HUDEP-2 (cell line): Measurements from ENCODE around the gene CRYBG3.

Experiments used
- DNase-seq, 76 experiments: peaks; one replicate each; lab custom pipeline; 2025; ENCODE audit not compliant: unreplicated experiment in 76 of 76; lab: John Stamatoyannopoulos, UW

The CRYBG3 gene

DNA sequence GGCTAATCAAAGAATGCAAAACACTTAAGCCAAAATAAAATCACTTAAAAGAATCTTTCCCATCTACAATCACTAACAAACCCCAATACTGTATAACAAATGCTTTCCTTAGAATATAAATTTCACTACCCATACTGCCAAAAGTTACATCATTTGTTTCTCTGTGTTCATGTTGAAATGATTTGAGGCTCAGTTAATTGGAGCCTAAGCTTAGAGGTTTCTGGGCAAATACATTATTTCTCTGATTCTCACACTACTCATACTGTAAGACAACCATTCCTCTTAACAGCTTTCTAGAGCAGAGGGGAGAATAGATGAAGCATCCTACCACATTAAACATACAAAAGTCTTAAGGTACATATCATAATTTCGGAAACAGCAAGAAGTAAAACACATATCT is 148.3 kb downstream of the CRYBG3 start:
- DNase-seq: no peak

DNA sequence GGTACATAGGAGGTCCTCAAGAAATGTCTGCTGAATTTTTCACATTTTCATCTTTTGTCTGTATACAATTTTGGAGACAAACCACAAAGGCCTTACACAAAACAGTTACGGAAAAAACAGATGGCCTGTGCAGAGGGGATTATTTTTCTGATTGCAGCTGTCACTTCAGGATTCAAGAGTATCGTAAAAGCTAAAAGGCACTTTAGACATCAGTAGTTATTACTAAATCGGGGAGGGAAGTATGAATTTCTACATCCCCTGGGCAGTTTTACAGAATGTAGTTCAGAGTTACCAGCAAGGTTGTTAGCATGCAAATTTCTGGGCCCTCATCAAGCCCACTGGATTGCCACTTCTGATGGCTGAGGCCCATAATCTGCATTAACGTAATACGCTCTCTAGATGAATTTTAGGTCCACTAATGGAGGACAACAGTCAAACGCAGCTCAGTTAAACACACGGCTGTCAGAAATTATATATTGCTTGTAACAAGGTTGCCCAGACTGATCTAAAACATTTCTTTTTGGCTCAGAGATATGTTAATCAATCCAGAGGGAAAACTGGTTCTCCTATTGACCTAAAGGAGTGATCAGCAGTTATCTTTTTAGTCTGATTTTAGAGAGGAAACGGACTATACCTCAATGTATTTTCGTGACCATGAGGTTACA is 149.3 kb downstream of the CRYBG3 start:
- no peak for DNase-seq

DNA sequence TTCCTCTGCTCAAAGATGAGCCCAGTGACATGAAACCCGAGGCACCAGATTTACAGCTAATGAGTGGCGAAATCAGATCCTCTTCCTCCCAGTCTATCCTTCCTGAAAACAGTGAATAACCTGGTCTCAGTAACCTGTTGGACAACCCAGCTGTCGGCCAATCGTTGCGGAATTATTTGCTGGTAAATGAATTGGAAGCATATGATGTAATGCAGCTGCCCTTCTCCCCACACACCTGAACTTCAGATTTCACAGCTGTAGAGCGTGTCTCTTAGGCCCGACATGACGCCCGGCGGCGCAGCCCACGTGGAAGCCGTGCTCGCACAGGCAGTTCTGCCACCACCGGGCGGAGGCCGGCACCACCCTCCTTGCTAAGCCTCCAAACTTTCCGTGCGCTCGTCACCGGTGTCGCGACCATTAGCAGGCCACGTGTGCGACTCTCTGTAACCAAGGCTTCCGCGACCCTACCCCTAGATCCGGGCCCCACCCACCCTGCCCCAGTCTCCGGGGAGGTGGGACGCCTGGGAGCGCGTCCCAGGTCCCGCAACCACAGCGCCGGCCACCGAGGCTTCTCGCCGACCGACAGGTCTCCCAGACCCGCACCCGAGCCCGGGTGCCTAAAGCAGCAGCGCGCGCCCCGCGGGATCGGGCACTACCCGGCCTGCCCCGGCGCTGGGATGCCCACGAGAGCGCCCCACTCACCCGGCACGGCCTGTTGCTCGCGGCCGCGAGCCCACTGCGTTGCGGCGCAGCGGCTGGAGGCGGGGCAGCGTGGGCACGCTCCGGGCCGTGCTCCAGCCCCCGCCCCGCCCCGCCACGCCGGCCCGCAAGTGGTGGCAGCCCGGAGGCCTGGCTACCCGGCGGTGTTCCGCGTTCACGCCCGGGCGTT is 150.1 kb downstream of the CRYBG3 start, which contains the start of gene RIOX2:
TSS of gene RIOX2 (minus strand) at position 753 of the 889 bp plus-strand sequence. CDS start 4,838 bp downstream, outside the sequence.
- DNase-seq: peak in 73 of 76 experiments; percentile 3 to 76 (median 55)

DNA sequence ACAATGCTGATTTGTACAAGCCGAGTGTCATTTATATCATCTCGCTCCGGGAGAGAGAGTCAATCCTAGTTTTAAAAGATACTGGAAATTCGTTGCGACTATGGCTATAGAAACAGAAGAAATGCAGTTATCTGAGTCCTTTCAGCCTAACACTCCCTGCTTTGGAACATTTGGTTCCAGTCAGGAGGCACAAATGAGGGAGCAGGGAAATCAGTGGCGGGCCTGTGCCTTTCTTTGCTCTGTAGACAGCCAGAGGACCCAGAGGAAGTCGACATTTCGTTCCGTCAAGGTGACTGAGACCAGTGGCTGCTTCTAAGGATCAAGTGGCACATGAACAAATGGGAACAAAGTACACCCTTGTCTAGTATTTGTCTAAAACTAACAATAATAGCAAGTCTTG is 151.2 kb downstream of the CRYBG3 start:
- no peak for DNase-seq

DNA sequence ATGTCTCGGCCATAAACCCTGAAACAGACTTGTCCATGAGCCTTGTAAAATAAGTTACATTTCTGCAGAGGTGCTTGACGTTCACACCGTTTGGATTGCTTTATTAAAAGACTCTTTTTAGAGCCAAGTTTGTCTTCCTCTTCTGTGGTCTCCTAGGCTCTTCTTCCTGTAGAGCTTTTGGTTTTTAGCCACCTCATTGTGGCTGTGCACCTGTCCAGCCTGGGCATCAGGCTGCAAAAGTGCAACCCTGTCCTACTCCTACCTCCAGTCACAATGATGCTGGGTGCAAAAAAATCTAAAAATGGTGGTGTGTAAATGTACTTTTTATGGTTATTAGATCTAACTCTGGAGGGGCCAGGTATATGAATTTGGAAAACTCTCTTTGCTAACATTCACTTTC is 153.2 kb downstream of the CRYBG3 start:
- no peak for DNase-seq

DNA sequence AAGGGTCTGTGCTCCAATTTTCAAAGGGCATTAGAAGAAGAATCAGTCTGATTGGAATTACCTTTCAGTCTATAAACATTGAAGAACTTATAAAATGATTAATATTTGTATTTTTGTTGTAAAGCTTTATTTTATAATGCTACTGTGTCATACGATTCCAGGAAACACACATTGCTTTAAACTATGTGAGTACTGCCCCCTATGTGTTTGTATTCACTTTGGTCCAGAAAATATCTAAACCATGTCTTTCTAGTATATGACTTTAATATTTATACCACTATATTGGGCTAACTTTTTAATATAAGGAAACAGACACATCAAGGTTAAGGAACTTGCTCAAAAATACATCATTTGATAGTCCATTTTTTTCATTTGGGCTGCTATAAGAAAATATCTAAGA is 153.7 kb downstream of the CRYBG3 start:
- no peak for DNase-seq

DNA sequence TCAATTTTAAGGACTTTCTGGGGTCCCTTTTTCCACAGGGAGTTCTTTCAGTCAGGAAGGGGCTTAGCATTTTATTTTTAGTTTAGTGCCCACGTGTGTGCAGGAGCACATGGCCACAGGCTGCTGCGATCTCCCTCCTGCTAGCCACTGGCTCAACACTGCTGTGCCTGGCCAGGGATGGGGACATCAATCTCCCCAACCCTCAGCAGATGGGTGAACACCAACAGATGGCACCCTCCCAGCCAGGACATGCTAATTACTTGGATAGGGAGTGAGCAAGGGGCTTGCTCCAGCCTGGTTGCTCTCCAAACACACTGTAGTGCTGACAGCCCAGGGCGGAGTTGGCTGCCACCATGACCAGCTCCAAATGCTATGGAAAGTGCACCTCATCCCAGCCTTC is 157.8 kb downstream of the CRYBG3 start:
- DNase-seq: peak in 1 of 76 experiments; percentile 3

DNA sequence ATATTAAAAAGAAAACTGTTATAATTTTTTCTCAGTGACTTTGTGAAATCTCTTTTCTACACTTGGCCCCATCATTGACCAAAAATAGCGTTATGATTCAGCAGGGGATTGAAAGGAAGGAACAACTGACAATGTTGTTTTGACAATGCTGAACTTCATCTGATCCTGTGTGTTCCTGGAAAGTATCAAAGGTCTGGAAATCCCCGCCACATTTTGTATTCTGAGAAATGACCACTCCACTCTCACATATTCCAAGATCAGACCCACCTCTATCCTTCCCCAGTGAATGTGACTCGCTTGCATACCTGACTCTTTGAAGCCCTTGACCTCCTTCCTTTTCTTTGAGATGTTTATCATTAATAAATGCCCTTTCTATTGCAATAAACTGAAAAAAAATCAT is 160.1 kb downstream of the CRYBG3 start:
- no peak for DNase-seq

DNA sequence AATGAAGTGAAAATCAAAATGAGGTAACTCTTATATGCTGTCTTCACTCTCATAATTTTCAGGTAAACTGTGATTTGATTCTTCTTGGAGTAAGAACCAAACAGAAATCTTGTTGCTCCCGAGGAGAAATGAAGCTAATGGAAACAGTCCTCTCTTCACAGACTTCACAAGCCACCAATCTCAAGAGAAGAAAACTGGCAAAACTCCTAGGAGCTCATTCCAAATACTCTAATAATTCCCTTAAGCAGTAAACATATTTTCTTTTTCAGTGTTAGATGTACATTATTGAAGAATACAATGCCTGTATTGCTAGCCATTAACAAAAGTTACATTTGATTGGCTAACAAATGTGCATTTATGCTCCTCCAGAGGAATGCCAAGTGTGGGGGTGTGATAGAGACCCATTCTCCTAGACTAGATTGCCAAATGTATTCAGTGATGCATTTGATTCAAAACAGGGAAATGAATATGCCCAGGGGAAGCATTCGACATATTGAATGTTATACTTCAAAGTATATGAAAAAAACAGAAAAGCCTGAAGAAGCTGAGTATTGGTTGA is 162.2 kb downstream of the CRYBG3 start:
- DNase-seq: no peak

DNA sequence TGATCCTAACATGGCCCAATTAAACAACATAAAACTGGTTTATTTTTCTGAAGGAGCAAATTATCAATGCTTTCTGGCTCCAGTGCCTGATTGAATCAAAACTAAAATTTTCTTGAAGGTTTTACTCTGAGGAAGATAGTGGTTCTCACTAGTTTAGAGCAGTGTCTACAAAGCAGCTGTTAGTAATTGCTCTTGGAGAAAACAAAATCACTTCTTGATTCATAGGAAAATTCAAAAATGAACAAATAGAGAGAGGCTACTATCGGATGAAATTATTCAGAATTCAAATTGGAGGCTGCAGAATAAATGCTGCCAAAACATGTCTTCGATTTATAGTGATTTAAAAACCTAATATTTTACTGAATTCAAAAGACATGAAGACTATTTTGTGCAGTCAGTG is 165.5 kb downstream of the CRYBG3 start:
- no peak for DNase-seq

DNA sequence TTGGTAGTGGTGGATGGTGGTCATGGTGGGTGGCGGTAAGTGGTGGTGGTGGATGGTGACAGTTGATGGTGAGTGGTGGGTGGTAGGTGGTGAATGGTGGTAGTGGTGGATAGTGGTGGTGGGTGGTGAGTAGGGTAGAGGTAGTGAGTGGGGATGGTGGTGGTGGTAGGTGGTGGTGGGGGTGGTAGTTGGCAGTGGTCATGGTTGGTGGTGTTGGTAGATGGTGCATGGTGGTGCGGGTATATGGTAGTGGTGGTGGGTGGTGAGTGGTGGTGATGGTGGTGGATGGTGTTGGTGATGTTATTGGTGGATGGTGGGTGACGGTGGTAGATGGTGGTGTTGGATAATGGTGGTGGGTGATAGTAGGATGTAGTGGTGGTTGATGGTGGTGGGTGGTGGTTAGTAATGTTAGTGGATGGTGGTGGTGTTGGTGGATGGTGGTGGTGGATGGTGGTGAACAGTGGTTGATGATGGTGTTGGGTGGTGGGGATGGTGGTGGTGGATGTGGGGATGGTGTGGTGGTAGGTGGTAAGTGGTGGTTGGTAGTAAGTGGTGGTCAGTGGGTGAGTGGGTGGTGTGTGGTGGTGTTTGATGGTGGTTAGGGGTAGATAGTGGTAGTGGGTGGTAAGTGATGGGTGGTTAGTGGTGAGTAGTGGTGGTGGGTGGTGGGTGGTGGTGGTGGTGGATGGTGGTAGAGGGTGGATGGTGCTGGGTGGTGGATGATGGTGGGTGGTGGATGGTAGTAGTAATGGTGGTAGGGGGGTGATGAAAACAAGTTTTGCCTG is 167.2 kb downstream of the CRYBG3 start:
- no peak for DNase-seq

DNA sequence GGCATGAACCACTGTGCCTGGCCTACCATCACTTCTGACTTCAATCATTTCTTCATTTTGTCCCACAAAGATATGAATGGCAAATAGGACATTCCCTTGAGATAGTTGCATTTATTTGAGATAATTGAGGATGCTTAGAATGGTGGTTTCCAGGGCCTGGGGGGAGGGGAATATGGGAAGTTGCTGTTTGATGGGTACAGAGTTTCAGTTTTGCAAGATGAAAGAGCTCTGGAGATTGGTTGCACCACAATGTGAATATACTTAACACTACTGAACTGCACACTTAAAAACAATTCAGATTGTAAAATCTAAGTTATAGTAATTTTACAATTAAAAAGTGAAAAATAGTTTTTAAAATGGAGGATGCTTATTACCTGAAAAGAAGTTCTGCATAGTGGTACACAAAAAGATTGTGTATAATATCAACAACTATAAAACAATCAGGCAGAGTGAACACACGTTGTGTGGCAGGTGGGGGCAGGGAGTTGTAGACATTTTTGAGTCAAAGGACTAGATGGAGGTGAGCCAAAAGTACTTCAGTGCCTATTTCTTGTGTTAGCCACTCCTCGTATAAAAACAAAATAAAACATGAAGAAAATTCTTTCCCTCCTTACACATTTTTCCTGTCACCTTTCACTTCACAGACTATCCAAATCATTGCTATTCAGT is 168.9 kb downstream of the CRYBG3 start:
- no peak for DNase-seq

DNA sequence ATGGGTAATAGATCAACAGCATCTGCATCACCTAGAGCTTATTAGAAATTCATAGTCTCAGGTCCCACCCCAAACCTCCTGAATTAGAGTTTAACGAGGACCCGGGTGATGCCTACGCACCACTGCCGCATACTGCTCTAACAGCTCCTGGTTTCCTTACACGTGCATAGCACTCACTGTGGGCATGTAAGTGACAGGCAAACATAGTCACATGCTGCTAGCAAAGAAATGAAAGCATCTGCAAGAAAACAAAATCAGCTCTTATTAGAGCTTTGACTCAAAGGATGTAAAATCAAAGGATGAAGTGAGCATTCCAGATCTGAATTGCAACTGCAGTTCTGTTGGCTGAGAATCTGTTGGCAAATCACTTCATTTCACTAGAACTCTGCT is 169.5 kb downstream of the CRYBG3 start:
- DNase-seq: no peak

DNA sequence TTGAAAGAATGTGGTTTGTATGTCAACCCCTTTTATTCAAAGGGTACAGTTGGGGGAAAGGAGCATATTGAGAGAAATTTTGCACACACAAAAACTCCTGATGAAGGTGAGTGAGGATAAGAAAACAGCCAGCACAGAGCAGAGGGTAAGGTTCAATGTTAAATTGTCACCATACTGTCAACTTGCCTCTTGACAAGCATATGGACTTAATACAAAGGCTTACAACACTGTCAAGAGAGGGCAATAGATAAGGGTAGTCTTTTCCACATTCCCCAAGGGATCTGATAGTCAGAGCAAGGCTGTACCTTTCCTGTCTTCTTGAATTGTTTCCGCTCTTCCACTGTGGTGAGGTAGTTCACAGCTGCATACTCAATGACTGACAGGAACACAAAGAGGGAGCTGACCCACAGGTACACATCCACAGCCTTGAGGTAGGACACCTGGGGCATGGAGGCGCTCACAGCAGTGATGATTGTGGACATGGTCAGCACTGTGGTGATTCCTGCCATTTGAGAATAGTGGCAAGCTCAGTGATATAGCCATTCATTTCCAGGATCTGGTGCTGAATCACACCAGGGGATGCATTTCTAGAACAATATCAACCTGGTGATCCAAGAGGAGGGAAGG is 170.8 kb downstream of the CRYBG3 start:
- DNase-seq: no peak

DNA sequence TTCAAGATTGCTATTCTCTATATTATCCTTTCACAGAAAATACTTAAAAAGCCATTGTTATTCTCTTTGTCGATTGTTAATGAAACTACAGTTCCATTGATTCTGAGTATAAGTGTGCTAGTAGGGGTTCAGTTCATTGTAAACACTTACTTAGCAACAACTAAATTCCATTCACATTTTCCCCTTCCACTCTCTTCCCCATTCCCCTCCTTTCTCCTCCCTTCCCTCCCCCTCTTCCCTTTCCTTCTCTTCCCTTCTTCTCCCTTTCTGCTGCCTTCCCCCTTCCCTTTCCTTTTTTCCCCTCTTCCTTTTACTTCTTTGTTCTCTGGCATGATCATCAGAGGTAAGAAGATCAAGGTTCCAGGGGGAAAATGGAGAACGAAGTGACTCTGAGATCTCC is 171.7 kb downstream of the CRYBG3 start:
- DNase-seq: no peak

DNA sequence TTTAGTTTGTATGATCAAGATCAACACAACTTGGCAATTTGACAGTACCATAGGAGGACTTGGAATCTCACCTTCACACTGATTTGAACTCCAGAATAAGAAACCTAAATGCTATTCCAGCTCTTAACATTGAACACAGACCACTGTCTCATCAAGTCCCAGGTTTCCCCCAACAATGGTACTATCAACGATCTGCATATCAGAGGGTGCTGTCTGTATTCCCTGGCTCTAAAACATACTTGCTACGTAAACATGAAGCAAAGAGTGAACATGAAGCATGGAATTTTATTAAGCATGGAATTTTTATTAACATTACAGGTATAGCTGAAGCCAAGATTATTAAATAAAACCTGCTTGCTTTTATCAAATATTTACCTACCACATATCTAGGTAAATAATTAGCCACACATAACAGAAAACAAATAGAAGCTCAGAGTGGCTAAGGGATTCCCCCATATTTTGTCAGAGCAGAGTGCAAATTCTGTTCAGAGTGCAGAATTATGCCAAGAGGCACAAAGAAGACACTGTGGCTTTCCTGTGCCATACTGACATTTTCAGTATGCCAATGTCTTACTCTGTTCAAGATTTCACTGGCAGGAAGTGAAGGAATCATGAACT is 172.6 kb downstream of the CRYBG3 start:
- DNase-seq: no peak
